HEK293 (cell line): ENCODE results near the gene CCDC40.

ENCODE experiments used
- BCL6B ChIP-seq: fragments of 450-650 bp; formaldehyde crosslinking; IDR thresholded peaks from 2 replicates; pipeline ENCODE4 v1.5.1; 2017; ENCODE audit warnings: missing biosample characterization, missing genetic modification characterization
- REPIN1 ChIP-seq: fragments of 450-650 bp; formaldehyde crosslinking; IDR thresholded peaks from 2 replicates; pipeline ENCODE4 v1.5.1; 2017; ENCODE audit warnings: missing biosample characterization, missing genetic modification characterization, low read depth
- SETDB1 ChIP-seq: IDR thresholded peaks from one replicate; pipeline ENCODE4 v1.6.1; 2017; ENCODE audit warnings: mild to moderate bottlenecking, low read length, moderate library complexity, mixed read lengths; ENCODE audit not compliant: insufficient read length
- YY2 ChIP-seq: fragments of 450-650 bp; formaldehyde crosslinking; IDR thresholded peaks from 2 replicates; pipeline ENCODE4 v1.5.1; 2016; ENCODE audit warnings: missing biosample characterization, missing genetic modification characterization
- ZBTB1 ChIP-seq: fragments of 450-650 bp; formaldehyde crosslinking; IDR thresholded peaks from 2 replicates; pipeline ENCODE4 v1.5.1; 2016; ENCODE audit warnings: missing biosample characterization, missing genetic modification characterization
- ZBTB21 ChIP-seq: fragments of 450-650 bp; formaldehyde crosslinking; IDR thresholded peaks from 2 replicates; pipeline ENCODE4 v1.5.1; 2017; ENCODE audit warnings: missing biosample characterization, missing genetic modification characterization
- ZFP37 ChIP-seq: fragments of 450-650 bp; formaldehyde crosslinking; IDR thresholded peaks from 2 replicates; pipeline ENCODE4 v1.5.1; 2016; ENCODE audit warnings: missing biosample characterization, missing genetic modification characterization
- ZNF138 ChIP-seq: fragments of 450-650 bp; formaldehyde crosslinking; IDR thresholded peaks from 2 replicates; pipeline ENCODE4 v1.5.1; 2016; ENCODE audit warnings: missing biosample characterization, missing genetic modification characterization, borderline replicate concordance
- ZNF157 ChIP-seq: fragments of 450-650 bp; formaldehyde crosslinking; IDR thresholded peaks from 2 replicates; pipeline ENCODE4 v1.5.1; 2016; ENCODE audit warnings: missing biosample characterization, missing genetic modification characterization
- ZNF19 ChIP-seq: fragments of 450-650 bp; formaldehyde crosslinking; IDR thresholded peaks from 2 replicates; pipeline ENCODE4; 2016; ENCODE audit warnings: missing biosample characterization, missing genetic modification characterization, low read depth
- ZNF214 ChIP-seq: fragments of 450-650 bp; formaldehyde crosslinking; IDR thresholded peaks from 2 replicates; pipeline ENCODE4 v1.5.1; 2017; ENCODE audit warnings: missing biosample characterization, mild to moderate bottlenecking, missing genetic modification characterization, borderline replicate concordance
- ZNF398 ChIP-seq: fragments of 450-650 bp; formaldehyde crosslinking; IDR thresholded peaks from 2 replicates; pipeline ENCODE4 v1.5.1; 2017; ENCODE audit warnings: missing biosample characterization, missing genetic modification characterization
- ZNF473 ChIP-seq: fragments of 450-650 bp; formaldehyde crosslinking; IDR thresholded peaks from 2 replicates; pipeline ENCODE4 v1.5.1; 2017; ENCODE audit warnings: missing biosample characterization, missing genetic modification characterization
- ZNF518A ChIP-seq: fragments of 450-650 bp; formaldehyde crosslinking; conservative IDR thresholded peaks from 2 replicates; pipeline ENCODE4 v1.5.1; 2016; ENCODE audit warnings: low read depth, missing biosample characterization, missing genetic modification characterization
- ZNF600 ChIP-seq: fragments of 450-650 bp; formaldehyde crosslinking; IDR thresholded peaks from 2 replicates; pipeline ENCODE4 v1.5.1; 2016; ENCODE audit warnings: missing biosample characterization, missing genetic modification characterization
- ZNF664 ChIP-seq: fragments of 450-650 bp; formaldehyde crosslinking; IDR thresholded peaks from 2 replicates; pipeline ENCODE4 v1.5.1; 2016; ENCODE audit warnings: missing biosample characterization, missing genetic modification characterization
- ZNF791 ChIP-seq: fragments of 450-650 bp; formaldehyde crosslinking; IDR thresholded peaks from 2 replicates; pipeline ENCODE4 v1.5.1; 2016; ENCODE audit warnings: missing biosample characterization, missing genetic modification characterization
- ZNF830 ChIP-seq: fragments of 450-650 bp; IDR thresholded peaks from 2 replicates; pipeline ENCODE4 v1.5.0; 2018; ENCODE audit warnings: missing biosample characterization, missing genetic modification characterization, low read depth, mild to moderate bottlenecking, moderate library complexity
- ZNF843 ChIP-seq: fragments of 450-650 bp; formaldehyde crosslinking; IDR thresholded peaks from 2 replicates; pipeline ENCODE4 v1.5.1; 2016; ENCODE audit warnings: missing biosample characterization, missing genetic modification characterization
- ZSCAN4 ChIP-seq: fragments of 450-650 bp; formaldehyde crosslinking; IDR thresholded peaks from 2 replicates; pipeline ENCODE4 v1.5.1; 2017; ENCODE audit warnings: missing biosample characterization, missing genetic modification characterization
- TF ChIP-seq, protein P1 (sequence below): fragments of 450-650 bp; formaldehyde crosslinking; IDR thresholded peaks from 2 replicates; pipeline ENCODE4 v1.5.1; 2016; ENCODE audit warnings: missing biosample characterization, missing genetic modification characterization
- TF ChIP-seq, protein P2 (sequence below): fragments of 450-650 bp; formaldehyde crosslinking; IDR thresholded peaks from 2 replicates; pipeline ENCODE4 v1.5.1; 2016; ENCODE audit warnings: missing biosample characterization, missing genetic modification characterization
- TF ChIP-seq, protein P3 (sequence below): fragments of 450-650 bp; formaldehyde crosslinking; IDR thresholded peaks from 2 replicates; pipeline ENCODE4 v1.5.1; 2016; ENCODE audit warnings: missing biosample characterization, missing genetic modification characterization

CCDC40 gene

GRCh38 chr17:79991924-79992648 is 44.4 kb upstream of the CCDC40 start (continued):
- no peak for TF ChIP-seq ZNF518A
- TF ChIP-seq REPIN1 (tag by site-specific recombination), result no peak
- TF ChIP-seq SETDB1, result no peak
- peak; percentile 39; the same call in 1 of the 2 replicates for TF ChIP-seq ZNF843 (tag by site-specific recombination)
- TF ChIP-seq ZNF664 (tag by site-specific recombination), result no peak
- TF ChIP-seq YY2 (tag by site-specific recombination), result 0 out of 2 replicates have a peak, but pooled peaks have one; percentile 22
- TF ChIP-seq ZNF600 (tag by site-specific recombination), result no peak
- TF ChIP-seq ZNF214, result no peak
- no peak for TF ChIP-seq ZBTB1 (tag by site-specific recombination)
- TF ChIP-seq ZSCAN4 (tag by site-specific recombination), result 0 out of 2 replicates have a peak, but pooled peaks have one; percentile 22
- no peak for TF ChIP-seq BCL6B
- TF ChIP-seq ZBTB21, result no peak
- TF ChIP-seq ZNF473, result no peak
- TF ChIP-seq, protein P1, sequence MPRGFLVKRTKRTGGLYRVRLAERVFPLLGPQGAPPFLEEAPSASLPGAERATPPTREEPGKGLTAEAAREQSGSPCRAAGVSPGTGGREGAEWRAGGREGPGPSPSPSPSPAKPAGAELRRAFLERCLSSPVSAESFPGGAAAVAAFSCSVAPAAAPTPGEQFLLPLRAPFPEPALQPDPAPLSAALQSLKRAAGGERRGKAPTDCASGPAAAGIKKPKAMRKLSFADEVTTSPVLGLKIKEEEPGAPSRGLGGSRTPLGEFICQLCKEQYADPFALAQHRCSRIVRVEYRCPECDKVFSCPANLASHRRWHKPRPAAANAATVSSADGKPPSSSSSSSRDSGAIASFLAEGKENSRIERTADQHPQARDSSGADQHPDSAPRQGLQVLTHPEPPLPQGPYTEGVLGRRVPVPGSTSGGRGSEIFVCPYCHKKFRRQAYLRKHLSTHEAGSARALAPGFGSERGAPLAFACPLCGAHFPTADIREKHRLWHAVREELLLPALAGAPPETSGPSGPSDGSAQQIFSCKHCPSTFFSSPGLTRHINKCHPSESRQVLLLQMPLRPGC (tag by site-specific recombination), result no peak
- no peak for TF ChIP-seq ZNF19 (tag by site-specific recombination)
- TF ChIP-seq ZNF398 (tag by site-specific recombination), result peak; percentile 95
- no peak for TF ChIP-seq ZNF157 (tag by site-specific recombination)
- TF ChIP-seq ZNF791, result no peak
- TF ChIP-seq ZNF138 (tag by site-specific recombination), result no peak
- TF ChIP-seq, protein P2, sequence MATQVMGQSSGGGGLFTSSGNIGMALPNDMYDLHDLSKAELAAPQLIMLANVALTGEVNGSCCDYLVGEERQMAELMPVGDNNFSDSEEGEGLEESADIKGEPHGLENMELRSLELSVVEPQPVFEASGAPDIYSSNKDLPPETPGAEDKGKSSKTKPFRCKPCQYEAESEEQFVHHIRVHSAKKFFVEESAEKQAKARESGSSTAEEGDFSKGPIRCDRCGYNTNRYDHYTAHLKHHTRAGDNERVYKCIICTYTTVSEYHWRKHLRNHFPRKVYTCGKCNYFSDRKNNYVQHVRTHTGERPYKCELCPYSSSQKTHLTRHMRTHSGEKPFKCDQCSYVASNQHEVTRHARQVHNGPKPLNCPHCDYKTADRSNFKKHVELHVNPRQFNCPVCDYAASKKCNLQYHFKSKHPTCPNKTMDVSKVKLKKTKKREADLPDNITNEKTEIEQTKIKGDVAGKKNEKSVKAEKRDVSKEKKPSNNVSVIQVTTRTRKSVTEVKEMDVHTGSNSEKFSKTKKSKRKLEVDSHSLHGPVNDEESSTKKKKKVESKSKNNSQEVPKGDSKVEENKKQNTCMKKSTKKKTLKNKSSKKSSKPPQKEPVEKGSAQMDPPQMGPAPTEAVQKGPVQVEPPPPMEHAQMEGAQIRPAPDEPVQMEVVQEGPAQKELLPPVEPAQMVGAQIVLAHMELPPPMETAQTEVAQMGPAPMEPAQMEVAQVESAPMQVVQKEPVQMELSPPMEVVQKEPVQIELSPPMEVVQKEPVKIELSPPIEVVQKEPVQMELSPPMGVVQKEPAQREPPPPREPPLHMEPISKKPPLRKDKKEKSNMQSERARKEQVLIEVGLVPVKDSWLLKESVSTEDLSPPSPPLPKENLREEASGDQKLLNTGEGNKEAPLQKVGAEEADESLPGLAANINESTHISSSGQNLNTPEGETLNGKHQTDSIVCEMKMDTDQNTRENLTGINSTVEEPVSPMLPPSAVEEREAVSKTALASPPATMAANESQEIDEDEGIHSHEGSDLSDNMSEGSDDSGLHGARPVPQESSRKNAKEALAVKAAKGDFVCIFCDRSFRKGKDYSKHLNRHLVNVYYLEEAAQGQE (tag by site-specific recombination), result no peak
- TF ChIP-seq, protein P3, sequence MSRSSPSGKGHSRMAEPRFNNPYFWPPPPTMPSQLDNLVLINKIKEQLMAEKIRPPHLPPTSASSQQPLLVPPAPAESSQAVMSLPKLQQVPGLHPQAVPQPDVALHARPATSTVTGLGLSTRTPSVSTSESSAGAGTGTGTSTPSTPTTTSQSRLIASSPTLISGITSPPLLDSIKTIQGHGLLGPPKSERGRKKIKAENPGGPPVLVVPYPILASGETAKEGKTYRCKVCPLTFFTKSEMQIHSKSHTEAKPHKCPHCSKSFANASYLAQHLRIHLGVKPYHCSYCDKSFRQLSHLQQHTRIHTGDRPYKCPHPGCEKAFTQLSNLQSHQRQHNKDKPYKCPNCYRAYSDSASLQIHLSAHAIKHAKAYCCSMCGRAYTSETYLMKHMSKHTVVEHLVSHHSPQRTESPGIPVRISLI (tag by site-specific recombination), result no peak
- no peak for TF ChIP-seq ZNF830
- no peak for TF ChIP-seq ZFP37 (tag by site-specific recombination)
